Activated CD4-positive, alpha-beta T cell treated with anti-CD3 and anti-CD28 coated beads, Interleukin-2, Interleukin-6, amounts not matched to agents 100 ng/mL and 50 ng/mL, durations not matched to agents 16 hours and 8 hours (primary cell): ENCODE data around the gene PIF1.
"Not testable (repeated sequence)": the region's sequence is repeated elsewhere in the genome, so short reads cannot be mapped to it uniquely, and the experiment has no call there.

ENCODE experiments used
- DNase-seq: peaks from one replicate; pipeline ENCODE4 v3.0.0-alpha.2; 2020

Gene PIF1

GRCh38 chr15:64847448-64847847, 22.0 kb upstream of the PIF1 start:
- no peak for DNase-seq

DNA sequence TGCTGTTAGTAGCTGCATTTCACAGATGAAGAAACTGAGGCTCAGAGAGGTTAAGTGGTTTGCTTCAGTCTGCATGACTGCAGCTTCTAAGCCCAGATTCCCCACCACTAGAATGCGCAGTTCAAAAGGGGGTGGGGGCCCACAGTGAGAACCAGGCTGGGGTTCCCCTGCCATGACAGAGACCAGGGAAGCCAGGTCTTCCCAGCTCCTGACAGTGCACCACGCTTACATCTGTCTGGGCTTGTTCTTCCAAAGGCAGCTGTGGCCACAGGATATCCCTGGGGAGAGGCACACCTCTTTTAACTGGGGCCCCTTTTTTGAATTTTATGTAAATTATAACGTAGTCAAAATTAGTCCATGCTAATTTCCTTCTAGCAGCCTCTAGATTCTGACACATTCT, 21.6 kb upstream of the PIF1 start:
- no peak for DNase-seq

GRCh38 chr15:64845831-64846595, 20.6 kb upstream of the PIF1 start:
- no peak for DNase-seq

DNA sequence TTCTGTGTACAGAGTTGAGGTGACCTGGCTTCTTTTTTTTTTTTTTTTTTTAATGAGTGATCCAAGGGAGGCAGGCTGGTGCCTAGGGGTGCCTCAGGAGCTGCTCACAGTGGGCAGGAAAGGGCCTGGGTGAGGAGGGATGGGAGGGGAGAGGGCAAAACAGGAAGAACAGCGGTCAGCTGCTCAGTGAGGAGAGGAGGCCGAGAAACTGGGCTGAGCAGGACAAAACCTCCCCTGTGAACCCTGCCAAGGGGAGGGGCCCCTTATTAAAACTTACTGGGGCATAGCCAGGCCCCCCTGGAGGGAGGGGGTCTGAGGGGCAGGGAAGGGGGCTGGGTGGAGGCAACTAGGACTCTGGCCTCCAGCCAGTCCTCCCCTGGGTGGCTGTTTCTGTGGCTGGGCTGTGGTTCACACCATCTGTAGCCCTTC, 19.8 kb upstream of the PIF1 start:
- no peak for DNase-seq

DNA sequence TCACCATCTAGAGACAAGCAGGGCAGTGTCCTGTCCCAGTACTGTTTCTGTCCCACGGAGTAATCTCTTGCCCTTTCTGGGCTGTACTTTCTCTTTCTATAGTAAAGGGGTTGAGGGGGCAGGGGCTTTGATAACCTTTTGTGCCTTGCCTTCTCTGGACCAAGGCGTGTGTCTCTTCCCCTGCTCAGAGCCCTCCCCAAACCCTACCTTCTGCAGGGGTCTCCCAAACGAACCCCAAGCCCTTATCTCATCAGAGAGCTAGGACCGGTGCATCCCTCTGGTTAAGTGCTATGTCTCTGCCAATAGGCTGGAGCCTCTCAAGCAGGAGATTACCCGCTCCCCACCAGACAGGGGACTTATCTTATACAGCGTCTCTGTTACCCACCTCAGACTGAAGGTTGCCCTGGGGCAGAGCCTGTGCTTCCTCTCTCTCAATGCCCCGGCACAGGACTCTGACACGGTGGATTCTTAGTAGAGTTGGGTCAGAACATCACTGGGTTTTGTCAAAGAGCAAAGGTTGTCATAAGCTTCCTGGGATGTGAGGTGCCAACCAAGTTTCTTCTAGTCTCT, 19.2 kb upstream of the PIF1 start:
- peak; percentile 61 for DNase-seq

DNA sequence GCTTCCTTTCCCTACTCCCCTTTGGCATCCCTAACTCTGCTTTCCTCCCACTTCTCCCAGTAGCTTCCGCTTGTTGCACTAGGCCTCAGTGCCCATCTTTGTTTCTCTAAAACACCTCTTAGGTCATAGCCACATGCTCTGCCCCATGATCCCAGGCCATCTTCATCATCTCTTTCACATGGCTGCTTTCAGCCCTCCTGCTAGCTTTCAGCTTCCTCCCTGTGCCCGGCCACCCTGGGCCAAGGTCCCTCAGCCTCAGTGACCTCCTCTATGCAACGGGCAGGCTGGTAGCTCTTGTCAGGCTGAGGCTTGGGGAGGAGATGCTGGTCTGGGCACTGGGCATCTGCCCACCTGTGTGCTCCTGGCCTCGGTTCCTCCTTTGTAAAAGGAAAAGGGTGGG, 18.5 kb upstream of the PIF1 start:
- no peak for DNase-seq

DNA sequence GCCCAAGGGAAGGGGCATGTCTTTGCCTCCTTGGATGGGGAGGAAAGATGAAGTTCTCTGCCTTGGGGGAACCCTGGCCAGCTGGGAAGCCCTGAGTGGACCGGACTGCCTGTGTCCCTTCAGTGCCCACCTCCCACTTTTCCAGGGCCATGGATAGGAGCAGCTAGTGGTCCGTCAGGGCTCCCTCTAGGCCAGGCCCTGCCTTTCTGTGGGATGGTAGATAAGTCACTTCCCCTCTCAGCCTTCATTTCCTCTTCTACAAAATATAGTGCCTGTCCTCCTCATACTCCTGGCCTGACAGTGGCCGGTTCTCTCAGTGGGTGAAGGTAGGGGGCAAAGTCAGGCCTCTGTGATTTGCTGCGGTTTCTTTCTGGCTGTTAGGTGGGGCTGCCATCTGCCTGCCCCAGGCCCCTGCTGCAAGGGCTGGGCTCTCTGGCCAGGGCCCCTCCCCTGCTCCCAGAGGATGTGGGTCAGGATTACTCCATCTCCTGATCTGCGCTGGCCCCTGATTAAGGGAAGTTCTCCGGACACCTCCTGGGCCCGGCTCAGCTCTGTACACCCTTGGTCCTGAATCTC, 17.6 kb upstream of the PIF1 start:
- DNase-seq: peak; percentile 35

GRCh38 chr15:64842096-64842939, 16.9 kb upstream of the PIF1 start:
- DNase-seq: no peak

GRCh38 chr15:64841344-64842095, 16.1 kb upstream of the PIF1 start, which contains the start of gene PLEKHO2:
TSS of gene PLEKHO2 (plus strand) at chr15:64841915. CDS start at chr15:64842017, 102 bp downstream.
- peak; percentile 94 for DNase-seq

GRCh38 chr15:64841060-64841343, 15.6 kb upstream of the PIF1 start:
- no peak for DNase-seq

- peak; percentile 47 for DNase-seq
Observed at GRCh38 chr15:64837502-64837901, 12.1 kb upstream of the PIF1 start.

DNA sequence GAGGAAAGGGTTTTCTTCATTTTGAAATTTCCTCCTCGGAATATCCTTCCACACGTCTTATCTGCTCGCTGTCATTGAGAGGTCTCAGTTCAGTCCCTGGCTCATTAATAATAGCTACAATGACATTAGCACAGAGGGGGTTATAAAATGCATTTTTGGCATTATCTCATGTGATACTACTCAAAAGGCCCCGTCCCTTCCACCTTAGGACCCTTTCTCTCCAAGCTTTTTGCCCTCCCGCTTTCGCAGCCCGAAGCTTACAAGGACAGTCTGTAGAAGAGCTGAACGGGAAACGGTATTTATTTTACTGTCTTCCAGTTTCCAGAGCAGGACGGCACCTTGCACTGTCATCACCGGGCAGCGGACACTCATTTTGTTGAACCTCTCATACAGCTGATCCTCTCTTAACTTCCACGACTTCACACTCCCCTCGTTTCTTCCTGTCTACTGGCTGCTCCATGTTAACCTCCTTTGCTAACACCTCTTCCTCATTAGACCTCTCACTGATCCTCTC, 10.6 kb upstream of the PIF1 start:
- no peak for DNase-seq

- no peak for DNase-seq
Observed at GRCh38 chr15:64833690-64834089, 8.2 kb upstream of the PIF1 start.

- no peak for DNase-seq
Observed at GRCh38 chr15:64828985-64829384, 3.5 kb upstream of the PIF1 start.

DNA sequence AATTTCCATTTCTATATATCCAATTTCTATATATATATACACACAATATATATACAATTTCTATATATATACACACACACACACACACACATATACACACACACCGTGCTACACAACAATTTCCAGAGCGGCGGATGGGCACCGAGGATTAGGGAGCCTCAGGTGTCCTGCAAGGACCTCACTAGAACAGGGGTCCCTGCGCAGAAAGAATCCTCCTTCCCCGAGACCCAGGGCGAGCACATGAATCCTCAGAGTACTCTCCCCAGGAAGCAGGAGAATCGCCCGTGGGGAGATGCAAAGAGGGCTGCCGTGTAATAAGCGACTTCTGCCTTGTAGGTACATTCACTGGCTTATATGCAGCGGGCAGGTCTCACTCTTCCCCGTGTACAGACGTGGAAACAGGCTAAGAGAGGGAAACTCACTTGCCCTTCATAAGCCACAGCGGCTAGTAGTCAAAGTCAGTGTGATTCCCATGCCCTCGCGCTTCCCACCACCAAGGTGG, 467 bp downstream of the PIF1 start:
- DNase-seq: no peak

DNA sequence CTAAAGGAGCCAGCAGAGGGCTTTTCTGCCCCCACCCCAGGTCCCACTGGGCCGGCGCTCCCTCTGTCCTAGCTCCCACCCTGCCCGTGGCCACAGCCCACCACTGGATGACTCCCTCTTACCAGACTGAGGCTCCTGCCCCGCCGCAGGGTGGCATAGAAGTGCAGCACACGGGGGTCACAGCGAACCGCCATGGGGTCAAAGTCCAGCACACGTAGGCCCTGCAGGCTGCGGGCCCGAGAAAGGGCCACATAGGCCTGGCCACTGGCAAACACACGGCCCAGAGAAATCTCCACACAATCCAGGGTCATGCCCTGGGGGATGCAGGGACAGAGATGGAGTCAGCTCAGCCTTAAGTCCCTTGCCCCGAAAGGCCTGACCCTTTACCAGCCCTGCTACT, 9.0 kb downstream of the PIF1 start:
- no peak for DNase-seq

GRCh38 chr15:64814965-64815364, 10.5 kb downstream of the PIF1 start:
- peak; percentile 21 for DNase-seq

- not testable (repeated sequence) for DNase-seq
Observed at GRCh38 chr15:64814283-64814682, 11.2 kb downstream of the PIF1 start.

GRCh38 chr15:64813075-64813474, 12.4 kb downstream of the PIF1 start:
- DNase-seq: no peak

DNA sequence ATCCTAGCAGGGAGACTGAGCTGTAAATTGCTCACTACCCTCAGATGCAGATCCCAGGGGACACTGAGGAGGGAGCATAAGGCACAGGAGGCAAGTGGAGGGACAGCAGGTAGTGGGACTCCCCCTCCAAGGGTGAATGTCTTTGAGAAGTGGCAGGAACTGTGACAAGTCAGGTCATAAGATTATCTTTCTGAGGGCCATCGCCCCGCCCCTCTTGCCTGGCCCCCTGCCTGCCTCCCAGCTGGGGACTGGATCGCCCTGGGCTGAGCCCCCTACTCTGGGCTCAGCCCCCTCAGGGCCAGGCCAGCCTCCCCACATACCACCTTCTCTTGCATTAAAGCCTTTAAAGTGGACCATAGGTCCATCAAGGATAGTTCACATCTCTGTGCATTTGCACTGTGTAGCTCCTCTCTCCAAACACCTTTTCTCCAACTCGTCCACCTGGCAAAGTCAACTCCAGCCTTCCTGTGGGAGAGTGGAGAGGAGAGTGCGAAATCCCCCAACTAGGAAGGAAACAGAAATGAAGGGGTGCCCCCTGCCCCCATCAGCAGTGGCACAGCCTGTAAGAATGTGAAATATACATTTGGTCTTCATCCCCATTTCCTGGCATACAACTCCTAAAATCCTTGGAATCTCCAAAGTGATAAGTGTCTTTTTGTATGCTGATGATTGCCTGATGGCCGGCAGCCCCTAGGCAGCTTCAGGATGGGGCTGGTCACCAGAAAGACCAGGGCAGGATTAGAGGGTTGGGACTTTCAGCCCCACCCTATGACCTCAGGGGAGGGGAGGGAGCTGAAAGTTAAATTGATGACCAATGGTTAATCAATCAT, 14.7 kb downstream of the PIF1 start:
- no peak for DNase-seq
